CD4-positive, alpha-beta memory T cell (primary cell): ENCODE results near the gene ANKFY1. TPM values are rescaled to one million over a fixed set of nuclear protein-coding genes. Genes with fewer than 3 reads are reported as not detected.
A peak's percentile ranks its signal among the peaks of the same experiment; 100 is the strongest.

ENCODE experiments used
- CTCF ChIA-PET: fragments of 350-600 bp; sonication (Branson Sonifier 250); formaldehyde crosslinking; loops from one replicate; lab custom pipeline; 2021; ENCODE audit warnings: inconsistent platforms; ENCODE audit not compliant: partially characterized antibody; lab: Charles Lee
- POLR2A ChIA-PET: fragments of 350-600 bp; sonication (Branson Sonifier 250); formaldehyde crosslinking; loops from one replicate; lab custom pipeline; 2021; ENCODE audit not compliant: partially characterized antibody; lab: Charles Lee
- DNase-seq, 5 donors: peaks; one replicate each; pipeline versions ENCODE4 v3.0.0 to v3.0.0-alpha.2; 2020 to 2022; ENCODE audit warnings: mixed read lengths in 1 of 5
- H3K27ac ChIP-seq: one replicate; pipeline ENCODE4 v1.7.0; 2013; ENCODE audit warnings: low read depth, low read length
- H3K27me3 ChIP-seq: 2 replicates; pipeline ENCODE4 v1.7.0; 2013; ENCODE audit warnings: mild to moderate bottlenecking, low read length, moderate library complexity; ENCODE audit not compliant: insufficient read depth
- H3K36me3 ChIP-seq: 2 replicates; pipeline ENCODE4 v1.7.0; 2013; ENCODE audit warnings: mild to moderate bottlenecking, low read length, moderate library complexity; ENCODE audit not compliant: insufficient read depth
- H3K4me1 ChIP-seq: 2 replicates; pipeline ENCODE4 v1.7.0; 2013; ENCODE audit warnings: mild to moderate bottlenecking, low read length, moderate library complexity; ENCODE audit not compliant: insufficient read depth
- H3K4me3 ChIP-seq, 2 donors: one replicate each; pipeline ENCODE4 v1.7.0; 2013; ENCODE audit warnings: low read length in 2 of 2, mild to moderate bottlenecking in 1 of 2
- H3K9me3 ChIP-seq, 2 donors: one replicate each; pipeline ENCODE4 v1.7.0; 2013; ENCODE audit warnings: low read length in 2 of 2, control low read depth in 1 of 2; ENCODE audit not compliant: control insufficient read depth in 1 of 2
- H3K27ac Mint-ChIP-seq, 7 donors: one replicate each; pipeline ENCODE4 v1.8.0; 2020 to 2021; ENCODE audit warnings: mixed read lengths in 7 of 7, mild to moderate bottlenecking in 6 of 7, inconsistent platforms in 3 of 7, moderate library complexity in 3 of 7
- H3K27me3 Mint-ChIP-seq, 2 donors: one replicate each; pipeline ENCODE4 v1.8.0; 2020 to 2021; ENCODE audit warnings: mixed read lengths in 2 of 2
- H3K36me3 Mint-ChIP-seq, 2 donors: one replicate each; pipeline ENCODE4 v1.8.0; 2020 to 2021; ENCODE audit warnings: mixed read lengths in 2 of 2, inconsistent platforms in 1 of 2, mild to moderate bottlenecking in 1 of 2
- H3K4me1 Mint-ChIP-seq, 4 donors: one replicate each; pipeline ENCODE4 v1.8.0; 2020 to 2021; ENCODE audit warnings: mixed read lengths in 4 of 4, mild to moderate bottlenecking in 1 of 4
- H3K4me3 Mint-ChIP-seq, 8 donors: one replicate each; pipeline ENCODE4 v1.8.0; 2020 to 2021; ENCODE audit warnings: mixed read lengths in 8 of 8, mild to moderate bottlenecking in 7 of 8, moderate library complexity in 6 of 8, inconsistent platforms in 3 of 8
- H3K9me3 Mint-ChIP-seq, 8 donors: one replicate each; pipeline ENCODE4 v1.8.0; 2020 to 2021; ENCODE audit warnings: mixed read lengths in 8 of 8, mild to moderate bottlenecking in 5 of 8, inconsistent platforms in 3 of 8, moderate library complexity in 1 of 8
- intact Hi-C: fragments of 100-400 bp; cut with micrococcal nuclease; formaldehyde crosslinking; loops from one replicate; pipeline ENCODE4 v1.15.1; 2023
- polyA plus RNA-seq, 2 donors: library from polyadenylated mRNA; unstranded; fragments of 300-500 nt; fragmentation: Illumina TruSeq; gene quantifications; one replicate each; pipeline ENCODE4 v1.2.3, GENCODE V29; 2021
- total RNA-seq, 2 experiments: library from RNA; stranded (reverse); gene quantifications; one replicate each; pipeline ENCODE4 v1.2.3, GENCODE V29; 2021

Gene ANKFY1
- total and polyA plus RNA-seq, 4 experiments from 2014 or later = 7.9 to 74.7 (median 47.9) TPM

DNA sequence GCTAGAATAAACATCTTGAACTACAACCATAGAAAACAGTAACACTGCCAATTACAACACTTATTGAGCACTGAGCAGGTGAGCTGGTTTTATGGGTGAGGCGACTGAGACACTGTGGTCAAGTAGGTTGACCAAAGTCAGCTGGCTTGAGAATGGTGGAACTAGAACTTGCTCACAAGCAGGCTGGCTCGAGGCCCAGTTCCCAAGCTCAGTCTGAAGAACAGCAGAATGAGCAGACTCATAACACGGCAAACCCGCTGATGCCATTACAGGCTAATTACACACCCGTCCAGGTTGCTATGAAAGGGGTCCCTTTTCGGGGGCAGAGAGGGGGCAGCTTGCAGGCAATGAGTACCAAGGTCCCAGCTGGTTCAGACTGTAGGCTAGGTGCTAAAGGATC is 127.4 kb downstream of the ANKFY1 start:
- Mint-ChIP-seq H3K27me3 (no peaks in the 10 kb centered on the region), H3K27ac (peak overlapping the region in 3 of 7 donors; percentile 12 to 36 (median 28)), H3K4me3 (no peak overlapping the region), H3K36me3 (peaks cover 9 to 42% of the 10 kb centered on the region in 2 donors), H3K9me3 (no peaks in the 10 kb centered on the region), H3K4me1 (peaks cover 56 to 85% (median 73%) of the 10 kb centered on the region in 4 donors)
- Histone ChIP-seq H3K4me3 (no peak overlapping the region), H3K27me3 (no peaks in the 10 kb centered on the region), H3K36me3 (peaks cover 6% of the 10 kb centered on the region), H3K4me1 (peaks cover 56% of the 10 kb centered on the region), H3K27ac (no peak overlapping the region), H3K9me3 (no peaks in the 10 kb centered on the region)
- POLR2A ChIA-PET = no interaction called here
- intact Hi-C loops = no loop called here
- CTCF ChIA-PET = no interaction called here
- DNase-seq = no peak

DNA sequence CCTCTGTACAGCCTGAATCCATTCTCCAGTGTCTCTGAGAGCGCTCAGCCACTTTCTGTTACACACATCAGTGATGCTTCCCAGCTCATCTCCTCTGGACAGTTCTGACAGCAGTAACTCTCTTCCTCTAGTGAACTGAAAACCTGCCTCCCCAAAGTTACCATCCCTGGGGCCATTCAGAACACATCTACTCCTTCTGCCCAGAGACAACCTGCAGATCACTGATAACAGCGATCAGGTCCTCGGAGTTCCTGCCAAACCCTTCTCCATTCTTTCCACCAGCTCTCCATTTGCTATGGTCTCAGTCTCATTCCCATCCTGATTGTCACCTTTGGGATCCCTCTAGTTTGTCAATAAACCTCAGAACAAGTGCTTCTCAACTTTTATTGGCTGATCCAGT is 128.3 kb downstream of the ANKFY1 start:
- intact Hi-C loops = no loop called here
- peaks cover 47% of the 10 kb centered on the region for H3K4me1 ChIP-seq
- POLR2A ChIA-PET = interaction anchor here (1.0 kb wide), 1 partner anchor 8 kb away, joined by 3 read pairs; no protein-coding TSS in a partner anchor
- Mint-ChIP-seq H3K27ac (peak overlapping the region in 4 of 7 donors; percentile 2 to 70 (median 35)), H3K4me1 (peaks cover 58 to 85% (median 73%) of the 10 kb centered on the region in 4 donors), H3K4me3 (peak overlapping the region in 2 of 8 donors; percentile 8 to 50), H3K9me3 (no peaks in the 10 kb centered on the region), H3K27me3 (no peaks in the 10 kb centered on the region), H3K36me3 (peaks cover 14 to 47% of the 10 kb centered on the region in 2 donors)
- DNase-seq = no peak
- CTCF ChIA-PET = no interaction called here
- no peaks in the 10 kb centered on the region for H3K27me3 ChIP-seq
- H3K27ac ChIP-seq = no peak overlapping the region
- H3K4me3 ChIP-seq = no peak overlapping the region
- peaks cover 6% of the 10 kb centered on the region for H3K36me3 ChIP-seq
- H3K9me3 ChIP-seq = no peaks in the 10 kb centered on the region

DNA sequence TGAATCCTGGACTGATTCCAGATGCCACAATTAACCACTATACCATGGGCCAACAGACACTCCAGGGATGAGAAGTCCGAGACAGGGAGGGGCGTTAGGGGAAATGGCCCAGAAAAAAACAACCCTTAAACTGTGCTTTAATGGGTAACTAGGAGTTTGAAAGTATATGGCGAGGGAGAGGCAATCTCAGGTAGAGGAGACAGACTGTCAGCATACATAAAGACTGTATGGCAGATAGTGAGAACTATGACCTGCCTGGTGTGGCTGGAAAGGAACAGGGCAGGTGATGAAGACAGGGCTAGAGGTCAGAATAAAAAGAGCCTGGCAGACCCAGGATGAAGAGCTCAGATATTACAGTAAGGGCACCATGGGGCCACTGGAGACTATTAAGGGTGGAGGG is 129.1 kb downstream of the ANKFY1 start:
- Histone ChIP-seq H3K36me3 (peaks cover 6% of the 10 kb centered on the region), H3K4me1 (peaks cover 39% of the 10 kb centered on the region), H3K9me3 (no peaks in the 10 kb centered on the region), H3K4me3 (no peak overlapping the region), H3K27ac (no peak overlapping the region), H3K27me3 (no peaks in the 10 kb centered on the region)
- Mint-ChIP-seq H3K27ac (peak overlapping the region in 4 of 7 donors; percentile 12 to 76 (median 60)), H3K9me3 (peaks cover 0 to under 1% (median 0%) of the 10 kb centered on the region in 8 donors), H3K4me1 (peaks cover 54 to 80% (median 68%) of the 10 kb centered on the region in 4 donors), H3K4me3 (peak overlapping the region in 1 of 8 donors; percentile 55), H3K27me3 (no peaks in the 10 kb centered on the region), H3K36me3 (peaks cover 13 to 44% of the 10 kb centered on the region in 2 donors)
- ChIA-PET POLR2A (interaction anchor here (2.8 kb wide), 1 partner anchor 8 kb away, joined by 18 read pairs; the partner anchor contains the start of genes CYB5D2 and ZZEF1), CTCF (no interaction called here)
- intact Hi-C loops = no loop called here
- no peak for DNase-seq

DNA sequence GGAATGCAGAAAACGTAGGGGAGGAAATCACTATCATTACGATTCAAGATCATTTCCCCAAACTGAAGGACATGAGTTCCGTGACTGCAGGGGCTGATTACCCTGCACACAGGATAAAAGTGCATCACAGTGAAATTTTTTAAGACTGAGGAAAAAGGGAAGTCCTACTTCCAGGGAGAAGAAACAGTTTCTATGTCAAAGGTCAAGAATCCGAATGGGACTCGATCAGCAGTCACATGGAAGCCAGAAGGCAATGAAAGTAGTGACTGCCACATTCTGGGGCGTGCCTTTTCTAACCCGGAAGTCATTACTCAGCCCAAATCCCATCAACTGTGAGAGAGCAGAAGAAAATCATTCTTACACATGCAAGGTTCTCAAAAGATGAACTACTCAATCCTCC is 133.1 kb downstream of the ANKFY1 start:
- intact Hi-C loops = no loop called here
- DNase-seq = no peak
- Mint-ChIP-seq H3K27ac (peak overlapping the region in 3 of 7 donors; percentile 40 to 69 (median 42)), H3K4me3 (no peak overlapping the region), H3K4me1 (peaks cover 40 to 68% (median 44%) of the 10 kb centered on the region in 4 donors), H3K36me3 (peaks cover 13 to 33% of the 10 kb centered on the region in 2 donors), H3K9me3 (peaks cover 0 to 2% (median 0%) of the 10 kb centered on the region in 8 donors), H3K27me3 (no peaks in the 10 kb centered on the region)
- peaks cover 19% of the 10 kb centered on the region for H3K4me1 ChIP-seq
- peaks cover 3% of the 10 kb centered on the region for H3K36me3 ChIP-seq
- H3K4me3 ChIP-seq = no peak overlapping the region
- no peaks in the 10 kb centered on the region for H3K9me3 ChIP-seq
- H3K27me3 ChIP-seq = no peaks in the 10 kb centered on the region
- CTCF ChIA-PET = no interaction called here
- no peak overlapping the region for H3K27ac ChIP-seq
- POLR2A ChIA-PET = no interaction called here

DNA sequence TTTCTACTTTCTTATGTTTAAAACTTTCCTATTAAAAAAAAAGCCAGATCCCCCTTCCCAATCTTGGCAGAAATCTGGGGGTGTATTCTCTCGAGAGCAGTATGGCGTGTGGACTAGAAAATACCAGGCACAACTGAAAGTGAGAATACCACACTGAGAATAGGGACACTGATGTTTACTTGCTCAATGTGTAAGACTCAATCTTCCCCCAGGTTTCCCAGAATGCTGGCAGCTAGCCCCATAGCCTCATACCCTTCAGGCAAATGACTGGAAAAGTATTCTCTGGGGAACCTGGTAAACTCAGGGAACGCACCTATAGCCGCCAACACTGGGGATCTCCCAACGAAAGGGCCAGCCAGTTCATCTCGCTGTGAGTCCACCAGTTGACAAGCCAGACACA is 136.2 kb downstream of the ANKFY1 start:
- ChIA-PET CTCF (interaction anchor here (1.0 to 1.3 kb wide), 2 partner anchors 35 to 214 kb away, joined by 3 read pairs; no protein-coding TSS in a partner anchor), POLR2A (interaction anchor here (0.8 to 1.8 kb wide), 2 partner anchors 16 to 48 kb away, joined by 4 to 6 read pairs; partner anchors contain the start of genes CYB5D2 and ZZEF1)
- H3K27me3 Mint-ChIP-seq = no peaks in the 10 kb centered on the region
- intact Hi-C loops = no loop called here
- Histone ChIP-seq H3K9me3 (no peaks in the 10 kb centered on the region), H3K27me3 (no peaks in the 10 kb centered on the region), H3K4me3 (no peak overlapping the region), H3K4me1 (peaks cover 5% of the 10 kb centered on the region), H3K27ac (no peak overlapping the region), H3K36me3 (peaks cover 13% of the 10 kb centered on the region)
- peaks cover 28 to 40% of the 10 kb centered on the region in 2 donors for H3K36me3 Mint-ChIP-seq
- H3K4me1 Mint-ChIP-seq = peaks cover 33 to 50% (median 36%) of the 10 kb centered on the region in 4 donors
- peak overlapping the region in 1 of 7 donors; percentile 17 for H3K27ac Mint-ChIP-seq
- DNase-seq = no peak
- peaks cover 0 to 2% (median 0%) of the 10 kb centered on the region in 8 donors for H3K9me3 Mint-ChIP-seq
- no peak overlapping the region for H3K4me3 Mint-ChIP-seq

DNA sequence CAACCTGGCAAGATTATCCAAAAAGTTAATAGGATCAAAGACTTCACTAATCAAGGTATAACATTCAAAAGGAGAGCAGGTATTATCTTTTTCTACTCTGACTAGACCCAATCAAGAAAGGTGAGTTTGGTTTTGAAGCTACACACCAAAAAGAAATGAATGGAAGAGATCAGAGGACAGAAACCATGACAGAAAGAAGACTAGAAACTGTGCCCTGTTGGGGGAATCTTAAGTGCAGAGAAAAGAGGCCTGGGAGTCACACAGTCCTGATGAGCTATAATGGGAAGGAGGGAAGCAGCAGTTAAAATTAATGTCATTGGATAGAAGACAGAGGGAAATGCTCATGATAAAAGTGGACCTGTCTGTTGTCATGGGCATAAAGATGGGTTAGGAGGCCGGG is 138.2 kb downstream of the ANKFY1 start:
- peaks cover 0 to 2% (median 0%) of the 10 kb centered on the region in 8 donors for H3K9me3 Mint-ChIP-seq
- Histone ChIP-seq H3K27me3 (no peaks in the 10 kb centered on the region), H3K4me1 (peaks cover 5% of the 10 kb centered on the region), H3K27ac (no peak overlapping the region), H3K9me3 (no peaks in the 10 kb centered on the region), H3K4me3 (no peak overlapping the region), H3K36me3 (peaks cover 18% of the 10 kb centered on the region)
- peaks cover 29 to 43% of the 10 kb centered on the region in 2 donors for H3K36me3 Mint-ChIP-seq
- H3K27ac Mint-ChIP-seq = peak overlapping the region; percentile 10 to 82 (median 75)
- no peaks in the 10 kb centered on the region for H3K27me3 Mint-ChIP-seq
- POLR2A ChIA-PET = interaction anchor here (0.8 kb wide), 1 partner anchor 17 kb away, joined by 4 read pairs; the partner anchor contains the start of genes CYB5D2 and ZZEF1
- no peak overlapping the region for H3K4me3 Mint-ChIP-seq
- H3K4me1 Mint-ChIP-seq = peaks cover 19 to 38% (median 26%) of the 10 kb centered on the region in 4 donors
- CTCF ChIA-PET = no interaction called here
- intact Hi-C loops = no loop called here
- DNase-seq = no peak

DNA sequence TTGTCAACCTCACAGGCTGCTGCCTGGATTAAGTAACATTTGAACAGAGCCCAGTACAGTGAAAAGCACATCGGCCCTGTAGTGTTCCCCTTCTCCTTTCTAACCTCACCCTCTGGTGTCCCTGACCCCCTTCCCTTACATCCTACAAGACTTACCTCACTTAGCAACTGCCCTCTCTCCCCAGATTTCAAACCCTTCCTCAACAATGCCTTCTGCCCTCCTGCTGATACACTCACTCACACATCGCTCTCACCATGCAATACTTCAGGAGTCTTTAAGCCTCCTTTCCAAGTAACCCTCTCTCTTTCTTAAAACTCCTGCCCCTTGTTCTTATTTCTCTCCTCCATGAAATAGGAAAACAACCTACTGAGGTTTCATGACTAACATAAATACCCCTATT is 138.8 kb downstream of the ANKFY1 start:
- ChIA-PET CTCF (no interaction called here), POLR2A (interaction anchor here (0.8 kb wide), 1 partner anchor 18 kb away, joined by 4 read pairs; the partner anchor contains the start of genes CYB5D2 and ZZEF1)
- Histone ChIP-seq H3K36me3 (peaks cover 18% of the 10 kb centered on the region), H3K4me1 (peaks cover 5% of the 10 kb centered on the region), H3K27ac (no peak overlapping the region), H3K27me3 (no peaks in the 10 kb centered on the region), H3K9me3 (no peaks in the 10 kb centered on the region), H3K4me3 (no peak overlapping the region)
- intact Hi-C loops = no loop called here
- Mint-ChIP-seq H3K27me3 (no peaks in the 10 kb centered on the region), H3K9me3 (peaks cover 0 to 2% (median 0%) of the 10 kb centered on the region in 8 donors), H3K4me1 (peaks cover 17 to 34% (median 24%) of the 10 kb centered on the region in 4 donors), H3K27ac (peak overlapping the region in 6 of 7 donors; percentile 10 to 82 (median 38)), H3K4me3 (no peak overlapping the region), H3K36me3 (peaks cover 26 to 44% of the 10 kb centered on the region in 2 donors)
- DNase-seq = no peak
